Right lobe of liver (tissue), 4 donors: ENCODE measurements around the gene MGRN1.
A peak's percentile ranks its signal among the peaks of the same experiment; 100 is the strongest.

Experiments
- POLR2A ChIP-seq: fragments of 450-650 bp; IDR thresholded peaks from one replicate; pipeline ENCODE4 v1.6.1; 2017; ENCODE audit warnings: antibody characterized with exemption, mild to moderate bottlenecking
- TF ChIP-seq, protein P1 (sequence below), 4 donors: fragments of 200-600 bp in 3 of 4; fragments of 450-650 bp in 1 of 4; IDR thresholded peaks; one replicate each; pipeline versions ENCODE4 v1.5.1 to v1.8.0; 2016 to 2022; ENCODE audit warnings: antibody characterized with exemption in 4 of 4, mild to moderate bottlenecking in 2 of 4
- donor health status: DM: no; HTN: no; CAD: no.
- donor health status: DM: no; HTN: no; CAD: no.
- donor health status: DM: no; HTN: yes; CAD: no.

DNA sequence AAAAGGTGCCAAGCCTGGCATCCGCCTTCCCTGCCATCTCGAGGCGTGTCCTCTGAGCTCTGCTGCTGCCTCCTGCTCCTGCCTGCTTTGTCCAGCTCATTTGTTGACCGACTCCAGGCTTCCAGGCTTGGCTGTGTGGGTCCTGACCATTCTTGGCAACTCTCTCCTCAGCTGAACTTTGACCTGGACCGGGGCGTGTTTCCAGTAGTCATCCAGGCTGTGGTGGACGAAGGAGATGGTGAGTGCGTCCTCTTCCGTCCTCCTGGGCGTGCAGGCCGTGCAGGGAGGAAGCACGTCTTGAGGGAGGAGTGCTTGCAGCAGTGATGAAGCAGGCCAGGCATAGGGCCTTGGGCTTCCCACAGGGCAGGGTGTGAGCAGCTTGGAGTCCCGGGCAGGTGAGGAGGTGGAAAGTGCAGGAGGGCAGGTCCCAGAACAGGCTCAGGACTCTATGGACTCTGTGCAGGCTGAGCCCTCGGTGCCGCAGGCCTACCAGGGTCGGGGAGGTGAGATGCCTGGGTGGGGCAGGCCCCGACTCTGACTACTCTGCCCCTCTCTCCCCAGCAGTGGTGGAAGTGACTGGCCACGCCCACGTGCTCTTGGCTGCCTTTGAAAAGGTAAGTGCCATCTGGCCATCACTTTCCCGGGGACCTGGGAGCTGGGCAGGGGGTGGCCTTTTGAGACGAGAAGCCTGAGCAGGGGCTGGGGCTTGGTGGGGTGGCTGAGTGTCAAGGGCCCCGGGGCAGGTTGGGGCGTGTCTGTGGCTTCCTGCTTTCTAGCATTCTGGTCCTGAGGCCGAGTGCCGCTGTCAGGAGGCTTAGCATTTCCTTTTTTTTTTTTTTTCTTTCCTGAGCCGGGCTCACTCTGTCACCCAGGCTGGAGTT lies 40.2 kb downstream of the MGRN1 start:
- TF ChIP-seq, protein P1, sequence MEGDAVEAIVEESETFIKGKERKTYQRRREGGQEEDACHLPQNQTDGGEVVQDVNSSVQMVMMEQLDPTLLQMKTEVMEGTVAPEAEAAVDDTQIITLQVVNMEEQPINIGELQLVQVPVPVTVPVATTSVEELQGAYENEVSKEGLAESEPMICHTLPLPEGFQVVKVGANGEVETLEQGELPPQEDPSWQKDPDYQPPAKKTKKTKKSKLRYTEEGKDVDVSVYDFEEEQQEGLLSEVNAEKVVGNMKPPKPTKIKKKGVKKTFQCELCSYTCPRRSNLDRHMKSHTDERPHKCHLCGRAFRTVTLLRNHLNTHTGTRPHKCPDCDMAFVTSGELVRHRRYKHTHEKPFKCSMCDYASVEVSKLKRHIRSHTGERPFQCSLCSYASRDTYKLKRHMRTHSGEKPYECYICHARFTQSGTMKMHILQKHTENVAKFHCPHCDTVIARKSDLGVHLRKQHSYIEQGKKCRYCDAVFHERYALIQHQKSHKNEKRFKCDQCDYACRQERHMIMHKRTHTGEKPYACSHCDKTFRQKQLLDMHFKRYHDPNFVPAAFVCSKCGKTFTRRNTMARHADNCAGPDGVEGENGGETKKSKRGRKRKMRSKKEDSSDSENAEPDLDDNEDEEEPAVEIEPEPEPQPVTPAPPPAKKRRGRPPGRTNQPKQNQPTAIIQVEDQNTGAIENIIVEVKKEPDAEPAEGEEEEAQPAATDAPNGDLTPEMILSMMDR (IDR thresholded peaks at IDR 0.05): no peak
- TF ChIP-seq POLR2A: peak; percentile 44
